GM20000 (cell line): ENCODE data around the gene SORT1.

Experiments
- DNase-seq: peaks from one replicate; pipeline ENCODE4 v3.0.0; 2012; ENCODE audit warnings: low spot score
- CTCF ChIP-seq: IDR thresholded peaks from 2 replicates; pipeline ENCODE4 v1.5.1; 2012; ENCODE audit warnings: mild to moderate bottlenecking, control low read depth; ENCODE audit errors: extremely low read depth, missing control alignments

The SORT1 gene

GRCh38 chr1:109263597-109264378, 133.9 kb downstream of the SORT1 start:
- DNase-seq, result peak; percentile 90

GRCh38 chr1:109263234-109263596, 134.5 kb downstream of the SORT1 start:
- no peak for TF ChIP-seq CTCF
- DNase-seq, result no peak

More at GRCh38 chr1:109263597-109264378, 133.9 kb downstream of the SORT1 start:
- peak; percentile 96 for TF ChIP-seq CTCF

DNA sequence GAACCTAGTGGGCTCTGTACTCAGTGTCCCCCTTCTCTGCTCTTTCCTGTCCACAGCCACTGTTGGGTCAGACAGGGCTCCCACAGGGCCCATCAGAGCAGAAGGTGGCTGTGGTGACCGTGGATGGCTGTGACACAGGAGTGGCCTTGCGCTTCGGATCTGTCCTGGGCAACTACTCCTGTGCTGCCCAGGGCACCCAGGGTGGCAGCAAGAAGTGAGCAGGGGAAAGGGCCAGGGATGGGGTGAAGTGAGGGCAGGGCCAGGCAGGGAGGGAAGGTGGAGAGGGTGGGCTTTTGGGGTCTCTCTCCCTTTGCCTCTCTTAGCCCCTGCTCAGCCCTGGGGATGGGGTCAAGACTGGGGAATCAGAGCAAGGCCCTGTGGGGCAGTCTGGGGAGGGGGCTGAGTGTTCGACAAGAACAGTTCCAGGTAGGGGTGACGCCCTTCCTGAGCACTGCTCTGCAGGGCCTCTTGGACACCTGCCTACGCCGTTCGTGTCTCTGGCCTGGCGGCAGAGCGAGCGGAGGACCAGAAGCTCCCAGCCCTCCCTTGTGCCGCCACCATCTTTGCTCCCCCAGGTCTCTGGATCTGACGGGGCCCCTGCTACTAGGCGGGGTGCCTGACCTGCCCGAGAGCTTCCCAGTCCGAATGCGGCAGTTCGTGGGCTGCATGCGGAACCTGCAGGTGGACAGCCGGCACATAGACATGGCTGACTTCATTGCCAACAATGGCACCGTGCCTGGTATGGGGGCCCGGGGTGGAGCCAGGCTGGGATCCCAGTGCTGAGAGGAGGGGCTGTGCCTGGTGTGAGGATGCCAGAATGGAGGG, 135.3 kb downstream of the SORT1 start:
- TF ChIP-seq CTCF, result no peak
- DNase-seq, result no peak

- DNase-seq, result no peak
- TF ChIP-seq CTCF, result no peak
These were observed 136.1 kb downstream of the SORT1 start for GRCh38 chr1:109261578-109261977.

- TF ChIP-seq CTCF, result no peak
- DNase-seq, result no peak
These were observed 136.7 kb downstream of the SORT1 start for GRCh38 chr1:109261006-109261405.

DNA sequence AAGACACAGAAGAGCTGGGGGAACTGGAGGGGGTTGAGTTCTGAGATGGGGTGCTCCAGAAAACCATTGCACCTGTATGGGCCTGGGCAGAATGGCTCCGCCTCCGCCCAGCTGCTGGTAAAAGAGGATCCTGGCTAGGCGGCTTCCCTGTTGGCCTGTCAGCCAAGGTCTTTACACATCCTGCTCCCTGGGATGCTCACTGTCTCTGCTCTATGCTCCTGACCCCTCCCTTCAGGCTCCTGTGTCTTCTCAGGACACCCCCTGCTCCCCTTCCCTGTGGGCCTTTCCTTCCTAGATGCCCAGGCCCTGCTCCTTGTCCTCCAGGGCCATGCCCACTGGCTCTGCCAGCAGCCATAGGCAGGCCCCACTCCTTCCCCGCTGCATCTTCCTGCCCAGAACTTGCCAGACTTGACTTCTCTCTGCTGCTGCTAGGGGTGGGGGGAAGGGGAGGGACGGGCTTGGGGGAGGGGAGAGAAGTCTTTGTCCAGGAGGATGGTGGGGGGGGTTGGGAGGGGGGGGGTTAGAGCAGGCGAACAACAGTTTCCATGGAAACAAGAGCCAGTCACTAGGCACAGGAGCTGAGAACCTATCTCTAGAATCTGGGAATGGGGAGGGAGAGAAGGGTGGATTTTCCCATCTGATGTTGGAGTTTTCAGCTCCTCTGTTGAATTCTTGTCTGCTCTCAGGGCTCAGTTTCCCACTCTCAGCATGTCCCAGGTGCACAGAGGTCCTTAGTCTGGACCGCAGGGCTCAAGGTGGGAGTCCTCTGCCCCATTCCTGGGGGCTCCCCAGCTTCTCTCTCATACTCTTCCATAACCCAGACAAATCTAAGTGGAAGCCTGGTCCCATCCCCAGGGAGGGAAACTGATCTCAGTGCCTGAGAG, 137.8 kb downstream of the SORT1 start:
- no peak for DNase-seq
- TF ChIP-seq CTCF, result no peak
